Liver (tissue), 3 donors: Measurements from ENCODE around the gene CELSR2.

Experiments
- CTCF ChIP-seq: fragments of 150-350 bp; IDR thresholded peaks from 2 replicates; pipeline ENCODE4 v1.5.1; 2017; ENCODE audit warnings: improper control_type of control experiment, low read depth, low read length; ENCODE audit not compliant: missing input control
- EGR1 ChIP-seq, 2 donors: IDR thresholded peaks; 2 replicates each; pipeline ENCODE4 v1.6.1; 2016 to 2018; ENCODE audit warnings: antibody characterized with exemption in 2 of 2, low read depth in 2 of 2
- MAX ChIP-seq: IDR thresholded peaks from 2 replicates; pipeline ENCODE4 v1.6.1; 2016; ENCODE audit warnings: antibody characterized with exemption
- donor health status: healthy.
- donor health status: healthy.

- no peak for TF ChIP-seq CTCF
- no peak for TF ChIP-seq EGR1 (IDR thresholded peaks at IDR 0.05; ENCODE audit: low read depth in 2 of 2)
- no peak for TF ChIP-seq MAX
Observed at GRCh38 chr1:109282497-109282951, 33.2 kb downstream of the CELSR2 start.
